NCI-H128 (cell line): ENCODE results near the gene NMT1.
A peak's percentile ranks its signal among the peaks of the same experiment; 100 is the strongest.
"Not testable (repeated sequence)": the region's sequence is repeated elsewhere in the genome, so short reads cannot be mapped to it uniquely, and the experiment has no call there.

Experiments
- DNase-seq: peaks from one replicate; lab custom pipeline; 2025; ENCODE audit not compliant: unreplicated experiment; lab: John Stamatoyannopoulos, UW

The NMT1 gene

DNA sequence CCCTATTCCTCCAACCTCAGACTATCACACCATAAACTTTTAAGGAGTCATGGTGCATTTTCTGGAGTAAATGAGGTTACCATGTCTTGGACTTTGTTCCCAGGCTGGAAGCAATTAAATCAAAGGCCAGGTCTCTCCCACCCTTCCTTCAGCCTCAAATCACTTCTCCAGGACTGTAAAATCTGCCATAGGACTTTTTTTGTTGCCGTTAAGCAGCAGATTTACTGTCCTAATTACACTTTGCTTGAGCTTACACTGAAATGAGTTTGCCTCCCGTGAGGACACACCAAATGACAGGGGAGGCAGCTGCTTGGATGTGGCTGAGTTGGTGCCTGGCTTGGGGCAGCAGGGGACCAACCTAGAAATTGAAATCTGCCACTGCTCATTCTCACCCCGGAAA, 24.4 kb upstream of the NMT1 start:
- DNase-seq: no peak

DNA sequence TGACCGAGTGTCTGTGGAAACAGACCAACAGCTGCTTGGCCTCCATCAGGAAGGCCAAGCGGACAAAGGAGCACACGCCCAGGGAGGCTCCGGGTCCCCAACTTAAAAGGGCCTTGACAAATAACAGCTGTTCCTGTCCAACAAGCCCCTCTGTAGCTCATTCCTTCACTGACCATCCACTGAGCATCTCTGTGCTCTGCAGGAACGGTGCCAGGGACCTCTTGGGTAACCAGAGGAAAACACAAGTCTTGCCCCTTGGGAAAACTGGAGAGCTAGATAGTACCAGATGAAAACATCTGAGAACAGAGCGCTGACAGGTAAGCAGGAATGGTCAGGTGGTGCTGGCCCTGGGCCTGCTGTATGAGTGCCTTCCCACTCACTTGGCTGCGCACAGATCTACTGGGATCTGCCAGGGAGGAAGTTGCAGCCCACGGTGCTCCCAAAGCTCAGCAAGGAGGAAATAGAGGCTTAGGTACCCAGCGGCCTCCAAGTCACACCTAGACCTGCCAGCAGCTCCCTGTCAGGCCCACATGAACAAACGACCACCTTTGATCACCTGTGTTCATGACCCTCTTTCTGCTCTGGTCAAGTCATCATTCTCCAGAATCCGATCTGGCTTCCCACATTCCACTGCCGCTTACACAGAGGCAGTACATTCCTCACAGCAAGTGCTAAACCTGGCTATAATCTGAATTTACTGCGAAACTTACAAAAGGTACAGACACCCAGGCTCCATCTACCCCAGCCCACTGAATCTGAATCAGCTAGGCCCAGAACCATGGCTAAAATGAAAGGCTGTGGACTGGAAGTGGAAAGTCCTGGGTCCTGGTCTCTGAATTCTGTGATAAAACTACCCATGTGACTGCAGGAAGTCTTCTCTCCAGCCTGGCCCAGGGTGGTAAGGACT, 22.1 kb upstream of the NMT1 start:
- DNase-seq: no peak

DNA sequence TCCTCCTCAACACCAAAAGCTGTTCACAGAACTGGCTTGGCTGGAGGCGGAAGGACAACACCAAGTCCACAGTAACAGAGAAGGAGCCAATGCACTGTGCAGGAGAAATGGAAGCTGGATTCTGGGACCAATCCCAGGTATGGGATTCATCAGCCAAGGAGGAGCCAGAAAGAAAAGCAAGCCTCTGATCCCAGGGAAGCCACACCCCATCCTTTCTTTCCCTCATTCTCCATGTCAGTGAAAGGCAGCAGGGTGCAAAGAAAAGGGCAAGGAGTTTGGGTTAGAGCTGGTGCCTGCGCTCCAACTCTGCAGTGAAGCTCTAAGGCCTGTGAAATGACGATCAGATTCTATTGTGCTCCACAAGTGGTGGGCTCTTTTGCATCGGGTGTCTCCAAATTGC, 20.7 kb upstream of the NMT1 start:
- no peak for DNase-seq

DNA sequence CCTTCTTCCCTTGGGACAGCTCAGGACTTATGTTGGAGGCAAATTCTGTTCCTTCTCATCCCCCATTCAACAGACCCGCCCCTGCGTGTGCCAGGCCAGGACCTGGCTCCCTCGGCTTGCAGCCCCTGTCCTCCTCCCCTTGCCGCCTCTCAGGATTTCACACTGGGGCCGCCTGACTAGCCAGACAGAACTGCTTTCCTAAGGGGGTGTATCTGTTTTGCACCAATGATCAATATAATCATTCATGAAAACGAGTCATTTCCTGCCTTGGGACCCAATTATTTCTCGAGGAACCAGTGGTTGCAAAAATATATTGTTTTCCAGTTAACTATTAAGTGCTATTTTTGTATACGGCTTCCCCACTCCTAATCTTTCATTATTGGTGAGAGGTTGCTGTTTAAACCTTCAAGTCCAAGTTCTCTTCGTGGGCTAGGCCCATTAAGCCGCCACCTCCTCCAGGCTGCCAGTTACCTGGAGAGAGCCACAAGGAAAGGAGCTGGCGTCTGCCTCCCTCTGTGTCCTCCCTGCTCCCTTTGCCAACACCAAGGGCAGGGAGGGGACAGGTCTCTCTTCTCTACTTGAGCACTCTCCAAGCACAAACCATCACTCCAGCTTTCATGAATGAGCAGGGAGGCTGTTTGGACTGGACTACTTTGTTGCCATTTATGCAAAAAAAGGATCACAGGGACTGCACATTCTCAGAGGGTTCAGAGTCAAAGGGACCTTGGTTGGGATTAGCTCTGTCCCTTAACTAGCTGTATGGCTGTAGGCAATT, 18.6 kb upstream of the NMT1 start:
- DNase-seq: no peak

DNA sequence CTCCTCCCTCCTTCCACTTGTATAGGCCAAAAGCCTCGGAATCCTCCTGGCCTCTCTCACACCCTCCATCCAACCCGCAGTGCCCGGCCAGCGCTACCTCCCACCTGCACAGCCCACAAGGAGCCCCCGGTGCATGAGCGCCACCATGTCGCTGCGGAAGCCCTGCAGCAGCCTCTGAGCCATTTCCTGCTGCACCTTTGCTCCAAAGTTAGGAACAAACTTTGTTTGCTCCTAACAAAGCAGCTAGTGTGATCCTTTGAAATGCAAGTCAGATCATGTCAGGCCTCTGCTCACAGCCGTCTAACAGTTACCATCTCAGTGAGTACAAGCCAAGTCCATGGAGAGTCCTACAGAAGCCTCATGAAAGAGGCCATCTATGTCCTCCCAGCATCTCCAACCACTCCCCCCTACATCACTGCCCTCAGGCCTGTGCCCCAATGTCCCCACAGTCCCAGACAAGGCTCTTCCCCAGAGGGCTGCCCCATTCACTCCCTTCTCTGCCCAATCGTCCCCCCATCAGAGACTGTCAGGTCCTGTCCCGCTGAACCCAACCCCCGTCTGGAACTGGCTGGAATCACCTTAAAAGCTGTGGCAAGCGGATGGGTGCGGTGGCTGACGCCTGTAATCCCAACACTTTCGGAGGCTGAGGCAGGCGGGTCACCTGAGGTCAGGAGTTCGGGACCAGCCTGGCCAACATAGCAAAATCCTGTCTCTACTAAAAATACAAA, 17.1 kb upstream of the NMT1 start:
- no peak for DNase-seq

DNA sequence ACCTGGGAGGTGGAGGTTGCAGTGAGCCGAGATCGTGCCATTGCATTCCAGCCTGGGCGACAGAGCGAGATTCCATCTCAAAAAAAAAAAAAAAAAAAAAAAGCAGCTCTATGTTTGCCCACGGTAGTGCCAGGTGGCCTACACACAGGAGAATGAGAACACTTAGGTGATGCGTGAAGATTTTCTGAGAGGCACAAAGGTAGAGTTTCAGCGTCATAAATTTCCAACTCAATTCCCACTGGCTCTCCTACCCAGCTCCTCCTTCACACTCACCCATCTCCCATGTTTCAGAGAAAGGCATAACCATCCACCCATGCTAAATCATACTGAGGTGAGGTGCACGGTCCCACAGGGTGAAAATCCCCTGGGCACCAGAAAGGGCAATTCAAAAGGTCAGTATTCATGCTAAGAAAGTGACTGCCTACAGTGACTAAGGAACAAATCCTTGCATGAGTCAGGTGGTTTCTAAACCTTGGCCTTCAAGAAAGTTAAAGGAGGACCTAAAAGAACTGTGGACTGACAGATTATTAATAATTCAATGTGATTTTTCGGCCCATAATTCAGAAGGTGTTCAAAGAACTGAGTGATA, 14.5 kb upstream of the NMT1 start:
- DNase-seq: no peak

DNA sequence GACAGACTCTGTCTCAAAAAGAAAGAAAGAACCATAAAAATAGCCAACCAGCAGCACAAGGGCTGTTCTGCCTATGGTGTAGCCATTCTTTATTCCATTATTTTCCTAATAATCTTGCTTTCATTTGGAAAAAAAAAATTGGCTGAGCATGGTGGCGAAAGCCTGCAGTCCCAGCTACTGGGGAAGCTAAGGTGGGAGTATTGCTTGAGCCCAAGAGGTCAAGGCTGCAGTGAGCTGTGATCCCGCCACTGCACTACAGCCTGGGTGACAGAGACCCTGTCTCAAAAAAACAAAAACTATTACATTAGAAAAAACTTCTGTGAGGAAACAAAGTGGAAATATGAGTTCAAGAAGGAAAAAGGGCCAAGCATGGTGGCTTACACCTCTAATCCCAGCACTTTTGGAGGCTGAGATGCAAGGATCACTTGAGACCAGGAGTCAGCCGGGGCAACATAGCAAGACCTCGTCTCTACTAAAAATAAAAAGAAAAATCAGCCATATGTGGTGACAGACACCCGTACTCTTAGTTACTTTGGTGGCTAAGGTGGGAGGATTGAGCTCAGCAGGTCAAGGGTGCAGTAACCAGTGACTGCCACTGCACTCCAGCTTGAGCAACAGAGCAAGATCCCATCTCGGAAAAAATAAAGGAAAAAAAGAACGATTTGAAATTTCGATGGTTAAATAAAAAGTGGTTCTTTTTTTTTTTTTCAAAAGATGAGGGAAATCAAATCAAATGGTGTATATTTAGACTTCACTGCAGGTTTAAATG, 12.1 kb upstream of the NMT1 start:
- DNase-seq: no peak

DNA sequence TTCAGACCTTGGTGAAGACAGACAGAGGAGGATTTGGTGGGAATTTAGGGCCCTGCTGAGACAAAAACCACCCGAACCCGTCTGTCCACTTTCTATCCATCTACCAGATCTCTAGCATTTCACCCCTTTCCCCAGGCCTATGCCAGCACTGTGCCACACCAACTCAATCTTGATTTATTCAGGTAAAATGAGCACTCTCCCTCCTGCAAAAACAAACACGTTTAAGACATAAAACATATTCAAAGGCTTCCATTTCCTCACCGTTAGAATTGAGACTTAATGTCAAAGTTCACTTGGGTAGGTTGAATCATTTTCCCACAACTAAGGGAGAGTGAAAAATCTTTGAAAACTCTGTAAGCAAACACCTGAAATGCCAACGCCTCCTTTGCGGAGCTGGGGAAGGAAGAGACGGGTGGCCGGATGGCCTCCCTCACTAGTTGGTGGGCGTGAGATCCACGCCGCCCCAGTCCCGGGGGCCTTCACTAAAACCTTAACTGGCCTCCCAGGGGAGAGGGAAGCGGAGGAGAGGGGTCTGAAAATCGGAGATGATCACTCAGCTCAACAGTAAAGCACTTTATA, 10.5 kb upstream of the NMT1 start:
- no peak for DNase-seq

DNA sequence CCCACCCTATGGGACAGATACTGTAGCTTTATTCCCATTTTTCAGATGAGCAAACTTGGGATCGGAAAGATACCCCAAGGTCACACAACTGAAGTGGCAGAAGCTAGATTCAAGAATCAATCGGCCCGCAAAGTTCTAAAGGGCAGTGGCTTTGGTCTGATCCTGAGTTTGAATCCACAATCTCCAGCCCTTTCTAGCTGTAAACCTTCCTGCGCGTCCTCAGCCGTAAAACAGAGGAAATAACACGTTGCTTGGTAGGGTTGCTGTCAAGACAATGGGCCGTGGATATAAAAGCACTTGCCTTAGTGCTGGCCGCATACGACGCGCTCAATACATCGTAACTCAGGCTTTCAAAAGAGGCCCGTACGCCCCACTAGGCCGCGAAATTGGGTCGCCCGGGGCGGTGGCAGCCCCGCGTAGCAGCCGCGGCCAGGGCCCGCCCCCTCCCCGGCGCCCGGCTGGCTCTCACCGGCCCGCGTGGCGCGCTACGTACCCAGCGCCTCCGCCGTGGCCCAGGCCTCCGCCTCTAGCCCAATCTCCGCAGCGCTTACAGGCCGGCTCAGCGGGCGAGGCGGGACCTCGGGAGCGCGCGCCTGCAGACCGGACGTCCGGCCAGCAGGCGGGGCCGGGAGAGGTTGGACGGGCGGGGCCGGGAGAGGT, 9.9 kb upstream of the NMT1 start, which contains the start of gene DCAKD:
Gene DCAKD, minus strand, starts transcription at position 573 of the 660 bp plus-strand sequence. CDS start 16,747 bp downstream, outside the sequence.
- DNase-seq: peak; percentile 83

DNA sequence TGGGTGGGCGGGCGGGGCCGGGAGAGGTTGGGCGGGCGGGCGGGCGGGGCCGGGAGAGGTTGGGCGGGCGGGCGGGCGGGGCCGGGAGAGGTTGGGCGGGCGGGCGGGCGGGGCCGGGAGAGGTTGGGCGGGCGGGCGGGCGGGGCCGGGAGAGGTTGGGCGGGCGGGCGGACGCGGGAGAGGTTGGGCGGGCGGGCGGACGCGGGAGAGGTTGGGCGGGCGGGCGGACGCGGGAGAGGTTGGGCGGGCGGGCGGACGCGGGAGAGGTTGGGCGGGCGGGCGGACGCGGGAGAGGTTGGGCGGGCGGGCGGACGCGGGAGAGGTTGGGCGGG, 9.4 kb upstream of the NMT1 start:
- not testable (repeated sequence) for DNase-seq

DNA sequence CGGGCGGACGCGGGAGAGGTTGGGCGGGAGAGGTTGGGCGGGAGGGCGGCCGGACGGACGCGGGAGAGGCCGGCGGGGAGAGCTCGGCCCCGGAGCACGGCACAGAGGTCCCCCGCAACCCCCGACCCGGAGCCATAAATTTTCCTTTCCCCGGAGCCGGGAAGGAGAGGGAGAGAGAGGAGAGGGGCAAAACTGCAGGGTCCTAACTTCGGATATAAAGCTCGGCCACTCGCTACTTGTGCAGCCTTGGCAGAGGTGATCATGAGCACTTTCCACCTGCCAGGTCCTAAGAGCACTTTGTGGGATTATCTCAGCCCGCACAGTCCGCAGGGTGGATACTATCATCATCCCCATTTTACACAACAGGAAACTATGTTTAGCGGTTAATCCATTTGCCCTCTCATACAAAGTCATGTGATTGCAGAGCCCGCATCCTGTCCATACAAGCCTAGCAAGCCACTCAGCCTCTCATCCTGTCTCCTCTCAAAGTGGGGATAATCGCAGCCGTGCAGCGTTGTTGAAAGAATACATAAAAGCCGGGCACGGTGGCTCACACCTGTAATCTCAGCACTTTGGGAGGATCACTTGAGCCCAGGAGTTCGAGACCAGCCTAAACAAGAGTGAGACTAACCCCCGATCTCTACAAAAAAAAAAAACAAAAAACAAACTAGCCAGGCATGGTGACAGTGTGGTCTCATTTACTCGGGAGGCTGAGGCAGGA, 8.9 kb upstream of the NMT1 start:
- no peak for DNase-seq

DNA sequence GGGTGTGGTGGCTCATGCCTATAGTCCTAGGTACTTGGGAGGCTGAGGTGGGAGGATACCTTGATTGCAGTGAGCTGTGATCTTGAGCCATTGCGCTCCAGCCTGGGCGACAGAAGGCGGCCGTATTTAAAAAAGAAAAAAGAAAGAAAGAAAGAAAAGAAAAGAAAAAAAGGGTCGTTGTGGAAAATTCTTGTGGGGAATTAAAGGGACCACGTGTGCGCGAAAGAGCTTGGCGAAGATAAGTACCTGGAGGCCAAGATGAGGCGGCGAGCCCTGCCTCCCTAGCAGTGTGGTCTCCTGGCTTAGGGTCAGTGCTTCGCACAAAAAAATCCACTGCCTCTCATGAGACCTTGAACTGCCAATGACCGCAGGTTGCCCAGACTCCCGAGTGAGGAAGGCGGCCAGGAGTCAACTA, 728 bp upstream of the NMT1 start:
- no peak for DNase-seq

DNA sequence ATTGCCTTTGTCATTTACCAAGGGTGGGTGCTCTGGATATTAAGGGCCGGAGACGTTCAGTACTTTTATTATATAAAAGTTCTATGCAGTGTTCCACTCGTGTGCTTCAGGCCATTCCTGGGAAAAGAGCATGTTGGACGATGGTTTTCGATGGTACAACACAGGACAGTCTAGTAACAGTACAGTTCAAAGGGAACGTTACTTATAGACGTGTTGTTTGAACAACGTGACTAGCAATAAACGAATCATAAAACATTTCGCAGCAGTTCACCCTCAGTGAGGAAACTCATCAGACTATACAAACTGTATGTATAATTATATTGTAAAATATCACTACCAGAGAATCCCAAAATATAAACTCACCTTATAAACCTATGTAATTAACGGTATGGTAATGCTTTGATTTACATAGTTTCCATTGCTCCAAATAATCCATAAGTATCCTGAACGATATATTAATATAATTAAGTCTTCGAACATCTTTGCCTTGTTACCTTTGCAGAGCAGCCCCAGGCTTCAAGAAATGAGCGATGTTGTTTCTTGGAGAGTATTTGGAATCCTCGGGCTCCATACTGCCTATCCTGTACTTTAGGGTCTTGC, 589 bp downstream of the NMT1 start:
- no peak for DNase-seq

DNA sequence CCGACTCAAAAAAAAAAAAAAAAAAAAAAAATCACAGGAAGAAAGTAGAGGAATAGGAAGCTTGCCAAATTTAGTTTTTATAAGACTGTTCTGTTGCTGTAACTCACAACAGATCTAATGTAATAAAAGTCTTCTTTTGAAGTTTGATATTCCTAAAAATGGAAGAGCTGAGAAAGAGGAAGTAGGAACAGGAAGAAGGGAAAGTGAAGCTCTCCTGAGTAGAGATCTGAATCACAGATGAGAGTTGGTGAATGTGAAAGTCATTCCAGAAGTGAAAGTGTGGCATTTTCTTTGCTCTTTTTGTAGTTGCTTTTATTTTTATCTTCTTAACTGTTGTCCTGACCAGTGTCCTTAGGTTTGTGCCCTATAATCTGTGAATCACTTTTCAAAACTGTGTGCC, 2.1 kb downstream of the NMT1 start:
- no peak for DNase-seq

DNA sequence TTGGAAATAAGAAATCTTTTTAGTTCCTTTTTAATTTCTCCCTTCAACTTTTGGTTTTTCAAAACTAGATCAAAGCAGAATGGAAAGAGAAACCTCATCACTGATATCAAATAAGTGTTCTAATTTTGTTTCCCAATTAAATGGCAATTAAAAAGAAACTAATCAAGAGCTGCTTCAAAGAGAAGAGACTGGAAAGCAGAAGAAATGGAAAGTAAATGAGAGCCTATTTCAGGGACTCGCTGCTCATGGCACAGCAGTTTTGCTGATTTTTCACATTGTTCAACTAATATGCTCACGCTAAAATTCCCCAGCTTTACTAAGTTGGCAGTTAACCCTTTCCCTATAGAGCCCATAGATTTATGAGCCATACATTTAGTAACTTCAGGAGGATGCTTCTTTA, 6.5 kb downstream of the NMT1 start:
- no peak for DNase-seq

DNA sequence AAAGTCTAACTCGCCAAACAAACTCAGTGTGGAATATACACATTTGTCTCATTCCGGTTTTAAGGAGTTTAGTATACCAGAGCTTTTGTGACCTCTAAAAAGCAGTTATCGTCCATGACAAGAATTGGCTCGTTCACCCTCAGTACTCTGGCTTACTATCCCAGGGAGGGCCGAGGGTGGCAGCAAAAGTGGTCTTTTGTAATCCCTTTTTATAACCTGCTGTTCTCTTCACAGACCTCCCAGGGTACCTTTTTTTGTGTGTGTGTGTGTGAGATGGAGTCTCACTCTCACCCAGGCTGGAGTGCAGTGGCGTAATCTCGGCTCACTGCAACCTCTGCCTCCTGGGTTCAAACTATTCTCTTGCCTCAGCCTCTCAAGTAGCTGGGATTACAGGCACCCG, 8.9 kb downstream of the NMT1 start:
- DNase-seq: no peak

DNA sequence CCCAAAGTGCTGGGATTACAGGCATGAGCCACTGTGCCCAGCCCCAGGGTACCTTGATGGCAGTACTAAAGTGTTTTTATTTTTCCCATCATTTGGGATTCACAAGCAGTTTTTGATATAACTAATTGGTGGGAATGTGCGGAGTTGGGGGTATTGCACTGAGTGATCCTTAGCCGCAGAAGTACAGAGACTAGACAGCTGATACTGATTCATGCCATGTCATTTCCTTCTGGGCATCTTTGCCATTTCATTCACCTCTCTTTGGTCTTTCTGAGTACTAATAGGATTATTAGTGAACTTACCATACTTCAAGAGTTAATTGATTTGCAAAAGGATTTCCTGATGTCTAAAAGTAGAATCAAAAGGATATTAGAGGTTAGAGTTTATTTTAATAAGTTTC, 9.7 kb downstream of the NMT1 start:
- no peak for DNase-seq

DNA sequence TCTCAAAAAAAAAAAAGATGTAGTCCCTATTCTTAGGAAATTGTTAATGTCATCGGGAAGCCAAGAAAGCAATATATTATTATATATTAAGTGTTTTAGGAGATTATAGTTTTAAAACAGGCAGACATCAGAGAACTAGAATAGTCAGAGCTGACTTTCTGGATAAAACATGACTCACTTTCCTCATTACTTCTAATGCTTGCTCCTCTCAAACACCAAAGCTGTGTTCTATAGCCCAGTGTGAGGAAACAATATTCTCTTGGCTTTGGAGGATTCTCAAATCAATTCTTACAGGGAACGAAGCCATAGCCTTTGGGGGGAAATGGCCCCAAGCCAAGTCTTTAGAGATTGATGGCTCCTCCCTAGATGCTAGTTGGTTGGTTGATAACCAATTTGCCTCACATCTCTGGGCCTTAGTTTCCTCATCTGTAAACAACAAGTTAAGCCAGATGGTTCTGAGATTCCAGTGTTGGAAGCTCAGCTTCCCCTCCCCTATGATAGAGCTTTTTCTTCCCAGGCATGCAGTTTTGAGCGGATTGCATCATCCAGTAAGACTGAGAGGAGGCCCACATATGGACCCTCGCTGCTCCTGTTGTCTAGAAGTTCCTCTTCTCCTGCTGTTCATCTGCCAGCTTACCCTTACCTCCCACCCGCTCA, 12.4 kb downstream of the NMT1 start:
- DNase-seq: no peak
